ENCODE results near the gene PRIMA1.

Gene PRIMA1

GRCh38 chr14:93731753-93732152 lies 56.5 kb downstream of the PRIMA1 start:
- DNase-seq (ENCODE audit: low spot score): no peak

- no peak for DNase-seq (ENCODE audit: low spot score)
These were observed 58.3 kb downstream of the PRIMA1 start for GRCh38 chr14:93729993-93730392.

DNA sequence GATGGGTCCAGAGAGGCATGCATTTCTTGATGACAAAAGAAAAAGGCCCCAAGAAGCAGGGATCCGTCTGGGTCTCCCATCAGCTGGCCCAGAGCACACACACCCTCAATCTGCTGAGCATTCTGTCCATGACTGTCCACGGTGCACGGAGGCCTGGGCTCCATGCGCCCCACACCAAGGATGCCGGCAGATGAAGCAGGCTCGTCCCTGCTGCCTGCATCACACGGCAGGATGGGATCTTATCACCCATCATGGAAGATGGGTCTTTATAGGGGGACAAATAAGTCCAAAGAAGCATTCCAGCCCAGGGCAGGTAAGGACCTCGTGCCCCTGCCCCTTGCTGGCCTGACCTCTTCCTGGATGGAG lies 59.7 kb downstream of the PRIMA1 start:
- no peak for DNase-seq (ENCODE audit: low spot score)

- DNase-seq (ENCODE audit: low spot score): no peak
These were observed 60.2 kb downstream of the PRIMA1 start for GRCh38 chr14:93727917-93728650.

- no peak for DNase-seq (ENCODE audit: low spot score)
These were observed 61.1 kb downstream of the PRIMA1 start for GRCh38 chr14:93727039-93727740.

GRCh38 chr14:93725993-93726392 lies 62.3 kb downstream of the PRIMA1 start:
- no peak for DNase-seq (ENCODE audit: low spot score)

- DNase-seq (ENCODE audit: low spot score): no peak
These were observed 63.2 kb downstream of the PRIMA1 start for GRCh38 chr14:93725002-93725582.

DNA sequence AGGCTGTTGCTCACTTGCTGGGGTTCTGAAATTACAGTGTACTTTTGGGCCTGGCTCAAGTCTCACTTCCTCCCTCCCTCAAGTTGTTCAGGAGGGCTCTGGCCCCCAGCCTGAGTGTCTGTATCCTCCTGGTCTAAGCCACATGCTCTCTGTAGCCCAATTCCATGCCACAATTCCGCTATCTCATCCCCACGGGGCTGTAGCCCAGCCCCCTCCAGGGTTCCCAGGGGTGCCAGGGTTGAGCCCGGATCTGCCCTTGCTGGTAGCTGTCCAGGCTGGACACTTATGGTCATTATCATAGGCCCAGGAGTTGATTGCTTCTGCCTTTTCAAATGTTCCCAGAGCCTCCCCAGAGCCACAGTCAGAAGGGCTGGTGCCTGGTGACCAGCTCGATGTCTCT lies 65.3 kb downstream of the PRIMA1 start:
- no peak for DNase-seq (ENCODE audit: low spot score)

DNA sequence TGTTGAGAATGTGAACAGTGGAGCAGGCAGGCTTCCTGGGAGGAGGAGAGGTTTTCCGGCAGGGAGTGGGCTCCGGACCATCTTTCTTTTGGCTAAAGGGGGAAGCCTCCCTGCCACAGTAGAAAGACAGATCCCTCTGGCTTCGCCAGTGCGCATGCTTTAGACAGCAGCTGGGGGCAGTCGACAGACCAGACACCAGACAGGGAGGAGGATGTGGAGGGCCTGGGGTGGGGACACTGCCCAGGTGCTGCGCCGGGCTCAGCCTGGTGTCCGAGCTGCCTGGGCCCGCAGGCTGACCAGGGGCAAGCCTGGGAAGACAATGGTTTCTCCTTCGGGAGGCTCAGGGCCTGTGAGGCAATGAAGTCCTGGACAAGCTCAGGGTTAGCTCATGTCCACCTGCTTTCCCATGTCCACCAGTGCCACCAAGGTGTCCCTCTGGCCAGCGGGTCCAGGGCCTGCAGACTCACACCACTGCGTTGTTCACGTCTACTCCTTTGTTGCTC lies 67.3 kb downstream of the PRIMA1 start:
- DNase-seq (ENCODE audit: low spot score): peak; percentile 22

- DNase-seq (ENCODE audit: low spot score): peak; percentile 40
These were observed 68.0 kb downstream of the PRIMA1 start for GRCh38 chr14:93720076-93720815.

GRCh38 chr14:93719256-93719655 lies 69.0 kb downstream of the PRIMA1 start:
- DNase-seq (ENCODE audit: low spot score): no peak

DNA sequence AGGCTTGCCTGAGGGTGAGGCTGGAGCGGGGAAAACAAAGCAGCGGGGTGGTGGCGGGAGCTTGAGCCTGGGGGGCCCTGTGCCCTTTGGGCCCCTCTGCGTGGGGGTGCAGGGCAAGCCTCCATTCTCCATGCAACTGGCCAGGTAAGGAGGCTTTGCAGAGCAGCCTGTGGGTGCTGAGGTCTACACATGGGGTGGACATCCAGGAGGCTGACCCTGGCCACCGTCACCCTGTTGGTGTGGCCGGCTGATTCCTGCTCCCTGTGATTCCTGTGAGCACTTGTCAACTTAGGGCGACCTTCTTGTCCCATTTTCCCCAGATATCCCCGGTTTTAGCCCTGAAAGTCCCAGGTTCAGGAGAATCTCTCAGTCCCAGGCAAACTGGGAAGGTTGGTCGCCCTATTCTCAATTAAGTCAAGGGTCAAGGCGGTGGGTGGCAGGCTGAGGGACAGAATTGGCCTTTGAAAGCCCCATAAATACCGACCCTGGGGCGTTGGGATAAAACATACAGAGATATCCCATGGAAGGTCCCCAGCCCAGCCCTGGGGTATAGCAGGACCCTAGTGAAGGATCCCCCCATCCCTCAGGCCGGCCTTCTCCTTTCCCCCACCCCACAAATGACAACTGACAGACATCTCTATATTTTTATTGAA lies 70.5 kb downstream of the PRIMA1 start:
- peak; percentile 27 for DNase-seq (ENCODE audit: low spot score)

- DNase-seq (ENCODE audit: low spot score): peak; percentile 29
These were observed 71.3 kb downstream of the PRIMA1 start for GRCh38 chr14:93716746-93717667.

DNA sequence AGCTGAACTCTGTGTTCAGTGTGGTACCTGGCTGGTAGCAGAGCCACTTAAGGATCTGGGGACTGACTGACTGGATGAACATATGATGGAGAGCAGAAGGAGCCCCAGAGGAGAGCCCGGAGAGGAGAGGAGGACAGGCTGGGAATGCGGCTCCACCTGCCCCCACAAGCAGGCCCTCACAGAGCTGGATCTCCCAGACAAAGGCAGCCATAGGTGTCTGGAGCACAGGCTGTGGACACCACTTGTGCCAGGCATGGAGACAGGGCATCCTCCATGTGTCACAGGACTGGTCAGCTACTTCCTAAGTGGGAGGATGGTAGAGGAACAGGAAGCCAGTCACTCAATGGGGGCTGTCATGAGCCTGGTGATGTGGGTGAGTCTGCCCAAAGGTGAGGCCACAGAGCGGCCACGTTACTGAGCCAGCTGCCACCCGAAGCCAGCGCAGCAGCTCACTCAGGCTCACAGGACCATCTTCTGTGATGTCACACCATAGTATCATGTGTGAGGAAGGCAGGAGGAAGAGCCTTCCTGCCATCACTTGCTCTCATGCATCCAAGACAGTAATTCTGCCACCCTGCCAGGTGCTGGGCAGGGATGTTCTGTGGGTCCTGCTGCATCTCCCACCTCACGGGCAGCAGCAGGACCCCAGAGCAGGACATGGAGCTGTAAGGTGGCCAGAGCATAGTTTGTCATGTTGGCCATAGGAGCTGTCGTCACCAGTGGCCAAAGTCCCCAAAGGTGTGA lies 72.1 kb downstream of the PRIMA1 start:
- no peak for DNase-seq (ENCODE audit: low spot score)

DNA sequence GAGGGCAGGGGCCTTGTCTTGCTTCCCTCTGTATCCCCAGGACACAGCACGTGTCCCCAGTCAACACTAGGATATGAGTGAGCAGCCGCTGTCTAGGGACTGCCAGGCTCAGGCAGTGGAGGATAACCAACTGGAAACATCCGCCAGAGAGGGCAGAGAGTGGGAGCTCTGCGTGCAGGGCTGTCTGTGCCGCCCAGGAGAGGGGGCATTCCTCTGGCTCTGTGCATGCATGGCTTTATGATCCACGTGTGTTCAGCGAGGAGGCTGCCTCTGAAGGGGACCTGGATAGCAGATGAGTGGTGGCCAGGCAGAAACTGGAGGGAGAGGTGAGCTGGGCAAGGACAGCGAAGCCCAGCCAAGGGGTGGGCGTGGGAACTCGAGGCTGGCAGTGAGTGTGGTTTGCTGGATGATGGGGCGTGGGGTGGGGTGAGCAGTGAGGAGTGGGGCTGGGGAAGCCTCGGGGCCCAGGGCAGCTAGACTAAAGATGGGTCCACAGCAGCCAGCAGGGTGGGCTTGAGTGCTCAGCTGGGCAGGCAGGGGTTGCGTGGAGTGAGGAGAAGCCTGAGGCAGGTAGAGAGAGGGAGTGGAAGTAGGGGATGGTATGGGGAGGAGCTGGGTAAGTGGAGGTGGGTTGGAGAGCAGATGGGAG lies 72.9 kb downstream of the PRIMA1 start:
- DNase-seq (ENCODE audit: low spot score): peak; percentile 43

- peak; percentile 24 for DNase-seq (ENCODE audit: low spot score)
These were observed 73.7 kb downstream of the PRIMA1 start for GRCh38 chr14:93714605-93715004.

DNA sequence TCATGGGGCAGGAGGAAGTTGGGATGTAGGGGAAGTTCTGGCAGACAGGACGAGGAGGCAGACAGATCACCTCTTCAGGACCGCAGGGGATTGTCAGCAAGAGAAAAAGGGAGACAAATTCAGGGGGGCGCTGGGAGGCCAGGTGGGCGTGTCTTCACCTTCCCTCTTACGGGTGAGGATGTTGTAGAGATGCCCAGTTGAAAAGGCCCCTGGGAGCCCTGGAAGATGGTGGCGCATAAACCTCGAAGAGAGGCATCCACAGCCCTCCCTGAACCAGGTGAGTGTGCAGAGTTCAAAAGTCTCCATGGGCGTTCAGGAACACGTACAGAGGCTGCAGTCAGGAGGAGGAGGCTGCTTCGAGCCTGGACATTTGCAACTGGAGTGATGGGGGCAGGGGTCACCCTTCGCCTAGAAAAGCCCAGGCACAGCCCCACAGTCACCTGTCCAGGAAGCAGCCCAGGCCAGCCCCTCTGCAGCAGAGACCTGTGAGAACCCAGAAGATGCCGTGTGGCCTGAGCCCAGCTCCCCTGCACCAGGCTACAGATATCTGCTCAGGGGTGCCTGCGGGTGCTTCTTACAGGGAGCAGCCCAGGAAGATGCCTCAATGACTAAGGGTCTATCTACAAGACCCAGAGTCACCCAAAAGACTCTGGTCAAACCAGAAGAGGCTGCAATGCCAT lies 74.4 kb downstream of the PRIMA1 start:
- DNase-seq (ENCODE audit: low spot score): peak; percentile 43

DNA sequence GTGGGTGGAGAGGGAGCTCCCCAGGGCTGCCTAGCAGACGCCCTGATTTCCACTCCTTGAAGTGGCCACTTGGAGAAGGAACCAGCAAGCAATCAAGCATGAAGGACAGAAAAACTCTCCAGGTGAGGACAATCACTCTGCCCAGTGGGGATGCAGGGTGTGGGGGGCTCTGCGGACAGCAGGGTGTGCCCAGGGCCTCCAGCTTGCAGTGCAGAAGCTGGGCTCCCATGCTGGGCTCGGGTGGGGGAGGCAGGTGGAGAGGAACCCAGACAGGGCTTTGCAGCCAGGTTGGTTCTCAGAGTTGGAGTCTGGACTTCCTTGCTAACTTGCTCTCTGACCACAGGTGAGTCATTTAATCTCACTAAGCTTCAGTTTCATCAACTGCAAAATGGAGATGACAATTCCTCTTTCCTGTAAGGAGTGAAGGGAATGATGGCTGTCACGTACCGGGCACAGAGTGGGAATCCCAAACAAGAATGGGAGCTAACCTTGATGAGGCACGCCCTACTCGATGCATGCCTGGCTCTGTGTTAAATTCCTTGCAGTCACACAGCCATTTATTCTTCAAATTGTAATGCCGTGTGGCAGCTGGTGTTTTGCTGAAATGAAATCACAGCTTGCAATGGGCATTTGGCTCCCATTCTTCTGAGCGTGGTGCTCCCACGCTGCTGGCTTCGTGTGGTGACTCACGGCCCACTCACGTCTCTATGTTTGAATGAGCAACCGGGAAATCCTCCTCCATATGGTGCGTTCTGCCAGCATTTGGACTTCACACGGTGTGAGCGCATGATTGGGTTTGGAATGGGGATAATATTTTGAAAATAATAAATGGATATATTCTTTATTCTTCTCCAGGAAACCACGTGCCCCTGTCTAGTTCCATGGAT lies 75.2 kb downstream of the PRIMA1 start:
- DNase-seq (ENCODE audit: low spot score): peak; percentile 45

Data from ecto neural progenitor cell (in vitro differentiated cells).